PC-3 (cell line): ENCODE measurements around the gene CCDC92B.

ENCODE experiments used
- CTCF ChIP-seq: fragments of 300-600 bp; sonication (generic); conservative IDR thresholded peaks from 2 replicates; pipeline ENCODE4 v1.5.1; 2017; ENCODE audit warnings: antibody characterized with exemption, low read depth, mild to moderate bottlenecking, low read length
- EZH2 ChIP-seq: fragments of 300-600 bp; sonication (generic); IDR thresholded peaks from one replicate; pipeline ENCODE4 v1.6.1; 2017; ENCODE audit warnings: antibody characterized with exemption, mild to moderate bottlenecking, low read length; ENCODE audit not compliant: unreplicated experiment

GRCh38 chr17:2780931-2781454, 31.5 kb upstream of the CCDC92B start:
- TF ChIP-seq CTCF = no peak
- no peak for TF ChIP-seq EZH2
